GM12878 (cell line): ENCODE measurements around the gene GPLD1. TPM values are rescaled to one million over a fixed set of nuclear protein-coding genes. Genes with fewer than 3 reads are reported as not detected.
A peak's percentile ranks its signal among the peaks of the same experiment; 100 is the strongest.

Experiments used
- ATAC-seq: fragments of 200-7000 bp; cut with Tn5 transposase; 3 replicates; pipeline ENCODE4 v1.9.1; 2020; ENCODE audit warnings: mild to moderate bottlenecking, moderate library complexity
- BruUV-seq: library from RNA; stranded (reverse); fragments of 400-500 nt; replicated peaks from 2 replicates; lab custom pipeline; 2021; lab: Mats Ljungman, UMichigan
- CTCF ChIA-PET: fragments of 300-600 bp; sonication (Branson Sonifier 250); formaldehyde crosslinking; extraction: SDS; loops from one replicate; lab custom pipeline; 2021; ENCODE audit warnings: inconsistent platforms; lab: Yijun Ruan, JAX
- POLR2A ChIA-PET: fragments of 350-600 bp; formaldehyde crosslinking; extraction: SDS; loops from one replicate; lab custom pipeline; 2021; ENCODE audit warnings: inconsistent platforms; lab: Charles Lee
- RAD21 ChIA-PET: fragments of 300-600 bp; sonication (Branson Sonifier 250); formaldehyde crosslinking; loops from one replicate; lab custom pipeline; 2023; ENCODE audit warnings: antibody characterized with exemption; ENCODE audit not compliant: unreplicated experiment; lab: Charles Lee
- SMC1A ChIA-PET: fragments of 300-600 bp; sonication (Branson Sonifier 250); formaldehyde crosslinking; loops from one replicate; lab custom pipeline; 2023; ENCODE audit not compliant: unreplicated experiment, uncharacterized antibody; lab: Charles Lee
- DNase-seq: peaks from one replicate; pipeline ENCODE4 v3.0.0-alpha.2; 2011; ENCODE audit warnings: low read depth, low spot score
- FAIRE-seq: peaks from 3 replicates; lab custom pipeline; 2011; peaks lifted over from hg19 to GRCh38; lab: Jason Lieb, UNC
- H2AFZ ChIP-seq: 2 replicates; pipeline ENCODE4 v1.6.0; 2011; ENCODE audit warnings: low read depth, low read length, control low read depth; ENCODE audit not compliant: control insufficient read depth
- H3K27ac ChIP-seq: 2 replicates; pipeline ENCODE4 v1.5.1; 2011; ENCODE audit warnings: control low read depth; ENCODE audit not compliant: control insufficient read depth, insufficient read depth
- H3K27me3 ChIP-seq, 2 experiments: replicated peaks in 1 of 2; 2 replicates each; pipeline versions ENCODE4 v1.6.0 to v1.6.1; 2011; ENCODE audit warnings: low read length in 1 of 2; ENCODE audit not compliant: control insufficient read depth in 2 of 2, insufficient read depth in 2 of 2
- H3K36me3 ChIP-seq, 2 experiments: 2 replicates each; pipeline ENCODE4 v1.5.1; 2011; ENCODE audit warnings: low read length in 1 of 2; ENCODE audit not compliant: control insufficient read depth in 2 of 2, insufficient read depth in 2 of 2
- H3K4me1 ChIP-seq: 2 replicates; pipeline ENCODE4 v1.6.1; 2011; ENCODE audit warnings: mild to moderate bottlenecking, low read length, moderate library complexity, mixed read lengths; ENCODE audit not compliant: control insufficient read depth, insufficient read depth
- H3K4me2 ChIP-seq: 2 replicates; pipeline ENCODE4 v1.6.0; 2011; ENCODE audit warnings: control low read depth; ENCODE audit not compliant: control insufficient read depth, insufficient read depth
- H3K4me3 ChIP-seq: fragments of 200-600 bp; sonication (generic); 2 replicates; pipeline ENCODE4 v1.5.1; 2016
- H3K79me2 ChIP-seq: 2 replicates; pipeline ENCODE4 v1.6.0; 2011; ENCODE audit warnings: low read length; ENCODE audit not compliant: control insufficient read depth, insufficient read depth
- H3K9ac ChIP-seq: 2 replicates; pipeline ENCODE4 v1.8.0; 2011; ENCODE audit warnings: low read length, control low read depth, mixed read lengths; ENCODE audit not compliant: control insufficient read depth, insufficient read depth
- H3K9me3 ChIP-seq: replicated peaks from 3 replicates; pipeline ENCODE4 v1.5.1; 2011; ENCODE audit warnings: mild to moderate bottlenecking, low read length; ENCODE audit not compliant: control insufficient read depth, insufficient read depth
- H4K20me1 ChIP-seq: 2 replicates; pipeline ENCODE4 v1.6.0; 2011; ENCODE audit not compliant: control insufficient read depth, insufficient read depth
- BCL11A ChIP-seq: IDR thresholded peaks from 2 replicates; pipeline ENCODE4 v1.6.1; 2011; ENCODE audit warnings: low read depth, low read length
- BHLHE40 ChIP-seq, 2 experiments: fragments of 450-650 bp in 1 of 2; IDR thresholded peaks; 2 replicates each; pipeline ENCODE4 v1.6.1; 2011 to 2017; ENCODE audit warnings: low read depth in 2 of 2, borderline replicate concordance in 1 of 2, improper control_type of control experiment in 1 of 2, low read length in 1 of 2, mild to moderate bottlenecking in 1 of 2
- EGR1 ChIP-seq, 2 experiments: IDR thresholded peaks; 1 replicate in 1 of 2; 2 replicates in 1 of 2; pipeline ENCODE4 v1.6.1; 2011 to 2012; ENCODE audit warnings: low read depth in 2 of 2, low read length in 2 of 2, borderline replicate concordance in 1 of 2, mild to moderate bottlenecking in 1 of 2, moderate library complexity in 1 of 2
- MEF2B ChIP-seq: fragments of 450-650 bp; IDR thresholded peaks from 2 replicates; pipeline ENCODE4 v1.6.1; 2018; ENCODE audit warnings: mild to moderate bottlenecking, moderate library complexity; ENCODE audit not compliant: partially characterized antibody, poor library complexity, severe bottlenecking
- MLLT1 ChIP-seq: fragments of 450-650 bp; IDR thresholded peaks from 2 replicates; pipeline ENCODE4 v1.6.1; 2016; ENCODE audit warnings: mild to moderate bottlenecking
- NFIC ChIP-seq: IDR thresholded peaks from 2 replicates; pipeline ENCODE4 v1.6.1; 2012; ENCODE audit warnings: low read depth, mild to moderate bottlenecking, inconsistent platforms, low read length, moderate library complexity
- POLR2AphosphoS5 ChIP-seq: IDR thresholded peaks from 2 replicates; pipeline ENCODE4 v1.6.1; 2011; ENCODE audit warnings: mild to moderate bottlenecking, low read length, inconsistent platforms
- RAD21 ChIP-seq: IDR thresholded peaks from 2 replicates; pipeline ENCODE4 v1.6.1; 2011; ENCODE audit warnings: mild to moderate bottlenecking, low read depth, low read length, moderate library complexity; ENCODE audit not compliant: insufficient read depth
- RB1 ChIP-seq: fragments of 450-650 bp; formaldehyde crosslinking; IDR thresholded peaks from 2 replicates; pipeline ENCODE4 v1.6.1; 2017; ENCODE audit warnings: mild to moderate bottlenecking, borderline replicate concordance
- TCF12 ChIP-seq: IDR thresholded peaks from 2 replicates; pipeline ENCODE4 v1.6.1; 2011; ENCODE audit warnings: low read depth, mild to moderate bottlenecking, low read length
- ZNF207 ChIP-seq: fragments of 450-650 bp; IDR thresholded peaks from 2 replicates; pipeline ENCODE4 v1.6.1; 2014; ENCODE audit warnings: antibody characterized with exemption, mild to moderate bottlenecking, borderline replicate concordance
- ZNF622 ChIP-seq: fragments of 450-650 bp; IDR thresholded peaks from 2 replicates; pipeline ENCODE4 v1.6.1; 2017; ENCODE audit warnings: mild to moderate bottlenecking, inconsistent platforms
- WGBS: methylation state at CpG from one replicate; pipeline ENCODE4 v1.1.6; 2016; ENCODE audit warnings: low lambda C conversion rate; ENCODE audit not compliant: insufficient replicate concordance, insufficient coverage; ENCODE audit errors: missing lambda C conversion rate; 5-methylcytosine and 5-hydroxymethylcytosine counted together
- in situ Hi-C: fragments of 300-500 bp; cut with MboI; formaldehyde crosslinking; loops from 9 replicates; pipeline ENCODE4 v1.14.3; 2018; ENCODE audit warnings: mixed read lengths
- intact Hi-C: fragments of 100-400 bp; cut with micrococcal nuclease; formaldehyde crosslinking; loops from one replicate; pipeline ENCODE4 v1.14.2; 2022; ENCODE audit not compliant: unreplicated experiment
- polyA plus RNA-seq, 11 experiments: library from polyadenylated mRNA; depleted of rRNA in 4 of 11; unstranded in 6 of 11; stranded (reverse) in 5 of 11; fragments of >200 nt; fragmentation: Nextera tagmentation in 4 of 11; fragmentation: Illumina TruSeq in 1 of 11; extraction: Ambion mirVana in 4 of 11; extraction: Trizol in 1 of 11; gene quantifications; 1 replicate in 1 of 11; 2 replicates in 10 of 11; pipeline versions ENCODE4 v1.2.1 to v1.2.3, GENCODE V29; 2011 to 2016; ENCODE audit warnings: inconsistent platforms in 2 of 11, missing spikeins in 2 of 11, low read depth in 1 of 11
- total RNA-seq, 4 experiments: library from RNA; depleted of rRNA in 3 of 4; stranded (reverse); fragments of >200 nt in 3 of 4; fragmentation: Illumina TruSeq in 1 of 4; extraction: Trizol in 1 of 4; gene quantifications; 2 replicates each; pipeline versions ENCODE4 v1.2.1 to v1.2.3, GENCODE V29; 2013 to 2021
- TF ChIP-seq, protein P1 (sequence below), 3 experiments: IDR thresholded peaks in 2 of 3; conservative IDR thresholded peaks in 1 of 3; 2 replicates each; pipeline ENCODE4 v1.5.1; 2011; ENCODE audit warnings: low read depth in 3 of 3, low read length in 3 of 3, mild to moderate bottlenecking in 3 of 3, control low read depth in 2 of 3, moderate library complexity in 2 of 3, inconsistent platforms in 1 of 3, mixed read lengths in 1 of 3; ENCODE audit not compliant: control insufficient read depth in 2 of 3, insufficient read depth in 1 of 3; ENCODE audit errors: extremely low read depth in 1 of 3

GPLD1 gene
- total and polyA plus RNA-seq, 10 of the 15 experiments (the other 5 are each of a cell fraction or from before 2014, with no cell fraction given): 0.04 to 1.0 (median 0.69) TPM

DNA sequence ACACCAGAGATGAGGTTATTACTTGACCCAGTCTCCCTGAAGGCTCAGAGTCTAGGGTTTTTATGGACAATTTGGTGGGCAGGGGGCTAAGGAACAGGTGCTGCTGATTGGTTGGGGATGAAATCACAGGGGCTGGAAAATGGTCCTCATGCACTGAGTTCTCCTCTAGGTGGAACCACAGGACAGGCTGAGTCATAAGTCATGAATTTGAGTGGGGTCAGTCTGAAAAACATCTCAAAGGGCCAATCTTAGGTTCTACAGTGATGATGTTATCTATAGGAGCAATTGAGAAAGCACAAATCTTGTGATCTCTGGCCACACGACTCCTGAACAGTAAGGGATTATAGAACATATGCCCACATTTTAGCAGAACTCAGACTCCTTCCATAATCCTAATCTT is 92.6 kb downstream of the GPLD1 start:
- H3K79me2 ChIP-seq: no peaks in the 10 kb centered on the region
- 0% methylated on average over 1 of the region's 1 CpG for WGBS
- intact Hi-C loops (no loop called here), in situ Hi-C loops (no loop called here)
- H3K27ac ChIP-seq: no peak overlapping the region
- H4K20me1 ChIP-seq: no peaks in the 10 kb centered on the region
- no peak overlapping the region for H3K9ac ChIP-seq
- ChIA-PET CTCF (no interaction called here), RAD21 (no interaction called here), POLR2A (no interaction called here), SMC1A (interaction anchor here (1.4 kb wide), 1 partner anchor 12 kb away, joined by 3 read pairs; no protein-coding TSS in a partner anchor)
- BruUV-seq: no TSS peak
- no peak overlapping the region for H2AFZ ChIP-seq
- FAIRE-seq (no peak), DNase-seq (no peak), ATAC-seq (no peak)
- H3K4me3 ChIP-seq: no peak overlapping the region
- no peaks in the 10 kb centered on the region for H3K27me3 ChIP-seq
- H3K9me3 ChIP-seq: no peaks in the 10 kb centered on the region; the same call in 2 of the 3 replicates
- H3K4me2 ChIP-seq: no peak overlapping the region
- no peaks in the 10 kb centered on the region for H3K4me1 ChIP-seq
- H3K36me3 ChIP-seq: no peaks in the 10 kb centered on the region
- TF ChIP-seq, protein P1, sequence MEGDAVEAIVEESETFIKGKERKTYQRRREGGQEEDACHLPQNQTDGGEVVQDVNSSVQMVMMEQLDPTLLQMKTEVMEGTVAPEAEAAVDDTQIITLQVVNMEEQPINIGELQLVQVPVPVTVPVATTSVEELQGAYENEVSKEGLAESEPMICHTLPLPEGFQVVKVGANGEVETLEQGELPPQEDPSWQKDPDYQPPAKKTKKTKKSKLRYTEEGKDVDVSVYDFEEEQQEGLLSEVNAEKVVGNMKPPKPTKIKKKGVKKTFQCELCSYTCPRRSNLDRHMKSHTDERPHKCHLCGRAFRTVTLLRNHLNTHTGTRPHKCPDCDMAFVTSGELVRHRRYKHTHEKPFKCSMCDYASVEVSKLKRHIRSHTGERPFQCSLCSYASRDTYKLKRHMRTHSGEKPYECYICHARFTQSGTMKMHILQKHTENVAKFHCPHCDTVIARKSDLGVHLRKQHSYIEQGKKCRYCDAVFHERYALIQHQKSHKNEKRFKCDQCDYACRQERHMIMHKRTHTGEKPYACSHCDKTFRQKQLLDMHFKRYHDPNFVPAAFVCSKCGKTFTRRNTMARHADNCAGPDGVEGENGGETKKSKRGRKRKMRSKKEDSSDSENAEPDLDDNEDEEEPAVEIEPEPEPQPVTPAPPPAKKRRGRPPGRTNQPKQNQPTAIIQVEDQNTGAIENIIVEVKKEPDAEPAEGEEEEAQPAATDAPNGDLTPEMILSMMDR (IDR thresholded peaks at IDR 0.05 in 2 of 3, conservative IDR thresholded peaks at IDR 0.05 in 1 of 3; ENCODE audit: control insufficient read depth in 2 of 3, extremely low read depth in 1 of 3, insufficient read depth in 1 of 3, low read depth in 3 of 3, low read length in 3 of 3): no peak
- no peak for TF ChIP-seq EGR1 (IDR thresholded peaks at IDR 0.05; ENCODE audit: borderline replicate concordance in 1 of 2, low read depth in 2 of 2, low read length in 2 of 2)
- TF ChIP-seq RAD21: peak; percentile 30; the same call in 1 of the 2 replicates

GRCh38 chr6:24394780-24395437 is 94.5 kb downstream of the GPLD1 start:
- no TSS peak for BruUV-seq
- no peaks in the 10 kb centered on the region for H3K79me2 ChIP-seq
- H3K36me3 ChIP-seq: no peaks in the 10 kb centered on the region
- DNase-seq (no peak), ATAC-seq (no peak), FAIRE-seq (no peak)
- H4K20me1 ChIP-seq: no peaks in the 10 kb centered on the region
- H3K27ac ChIP-seq: no peak overlapping the region
- no peaks in the 10 kb centered on the region; the same call in 1 of the 2 replicates for H3K4me1 ChIP-seq
- WGBS: 50% methylated on average over 4 of the region's 4 CpGs
- CTCF ChIA-PET: no interaction called here
- in situ Hi-C loops (no loop called here), intact Hi-C loops (no loop called here)
- SMC1A ChIA-PET: no interaction called here
- H3K9me3 ChIP-seq: no peaks in the 10 kb centered on the region; the same call in 2 of the 3 replicates
- no peaks in the 10 kb centered on the region for H3K27me3 ChIP-seq
- H3K4me2 ChIP-seq: no peak overlapping the region
- no peak overlapping the region for H3K4me3 ChIP-seq
- no peak overlapping the region for H2AFZ ChIP-seq
- RAD21 ChIA-PET: no interaction called here
- POLR2A ChIA-PET: no interaction called here
- no peak overlapping the region for H3K9ac ChIP-seq
- no peak for TF ChIP-seq BCL11A
- TF ChIP-seq NFIC: no peak
- no peak for TF ChIP-seq ZNF207
- no peak for TF ChIP-seq MEF2B
- no peak for TF ChIP-seq ZNF622
- no peak for TF ChIP-seq BHLHE40 (IDR thresholded peaks at IDR 0.05; ENCODE audit: borderline replicate concordance in 1 of 2, low read depth in 2 of 2, low read length in 1 of 2)
- TF ChIP-seq MLLT1: no peak
- no peak for TF ChIP-seq RB1
- no peak for TF ChIP-seq POLR2AphosphoS5
- no peak for TF ChIP-seq TCF12
